Thyroid gland (tissue), 4 donors: ENCODE measurements around the gene CLIC3. TPM values are rescaled to one million over a fixed set of nuclear protein-coding genes. Genes with fewer than 3 reads are reported as not detected.
"Not testable (repeated sequence)": the region's sequence is repeated elsewhere in the genome, so short reads cannot be mapped to it uniquely, and the experiment has no call there.

Experiments
- DNase-seq, 2 donors: peaks; one replicate each; pipeline ENCODE4 v3.0.0-alpha.2; 2019
- H3K27ac ChIP-seq, 3 donors: fragments of 200-600 bp; sonication (generic); 1 replicate in 2 of 3; 2 replicates in 1 of 3; pipeline ENCODE4 v1.5.1; 2016 to 2019; ENCODE audit warnings: mild to moderate bottlenecking in 1 of 3, moderate library complexity in 1 of 3
- H3K27me3 ChIP-seq: fragments of 200-600 bp; sonication (generic); one replicate; pipeline ENCODE4 v1.5.1; 2019
- H3K36me3 ChIP-seq, 2 donors: fragments of 200-600 bp; sonication (generic); one replicate each; pipeline ENCODE4 v1.5.1; 2016 to 2019
- H3K4me1 ChIP-seq, 2 donors: fragments of 200-600 bp; sonication (generic); one replicate each; pipeline ENCODE4 v1.5.1; 2017 to 2019
- H3K4me3 ChIP-seq, 3 donors: fragments of 200-600 bp; sonication (generic); replicated peaks in 1 of 3; 1 replicate in 2 of 3; 2 replicates in 1 of 3; pipeline ENCODE4 v1.5.1; 2016; ENCODE audit warnings: mild to moderate bottlenecking in 1 of 3
- H3K9me3 ChIP-seq: fragments of 200-600 bp; sonication (generic); one replicate; pipeline ENCODE4 v1.5.1; 2017
- CTCF ChIP-seq, 6 experiments: fragments of 200-600 bp in 3 of 6; fragments of 450-650 bp in 3 of 6; sonication (generic) in 3 of 6; IDR thresholded peaks; one replicate each; pipeline ENCODE4 v1.5.1; 2016 to 2019; ENCODE audit warnings: antibody characterized with exemption in 6 of 6, mild to moderate bottlenecking in 2 of 6, inconsistent platforms in 1 of 6, moderate library complexity in 1 of 6
- POLR2A ChIP-seq, 2 donors: fragments of 450-650 bp; IDR thresholded peaks; one replicate each; pipeline ENCODE4 v1.6.1; 2017; ENCODE audit warnings: antibody characterized with exemption in 2 of 2, mild to moderate bottlenecking in 2 of 2, moderate library complexity in 1 of 2
- WGBS, 2 donors: methylation state at CpG; one replicate each; pipeline ENCODE4 v1.1.5; 2017; 5-methylcytosine and 5-hydroxymethylcytosine counted together
- intact Hi-C: fragments of 100-400 bp; cut with DNase I; formaldehyde crosslinking; loops from one replicate; pipeline ENCODE4 v1.15.1; 2023
- total RNA-seq, 4 donors: library from RNA; depleted of rRNA; stranded (reverse); fragments of >200 nt; gene quantifications; one replicate each; pipeline ENCODE4 v1.2.3, GENCODE V29; 2016

The CLIC3 gene
- total RNA-seq, 4 donors from 2014 or later, result 97.7 to 301 (median 268) TPM

DNA sequence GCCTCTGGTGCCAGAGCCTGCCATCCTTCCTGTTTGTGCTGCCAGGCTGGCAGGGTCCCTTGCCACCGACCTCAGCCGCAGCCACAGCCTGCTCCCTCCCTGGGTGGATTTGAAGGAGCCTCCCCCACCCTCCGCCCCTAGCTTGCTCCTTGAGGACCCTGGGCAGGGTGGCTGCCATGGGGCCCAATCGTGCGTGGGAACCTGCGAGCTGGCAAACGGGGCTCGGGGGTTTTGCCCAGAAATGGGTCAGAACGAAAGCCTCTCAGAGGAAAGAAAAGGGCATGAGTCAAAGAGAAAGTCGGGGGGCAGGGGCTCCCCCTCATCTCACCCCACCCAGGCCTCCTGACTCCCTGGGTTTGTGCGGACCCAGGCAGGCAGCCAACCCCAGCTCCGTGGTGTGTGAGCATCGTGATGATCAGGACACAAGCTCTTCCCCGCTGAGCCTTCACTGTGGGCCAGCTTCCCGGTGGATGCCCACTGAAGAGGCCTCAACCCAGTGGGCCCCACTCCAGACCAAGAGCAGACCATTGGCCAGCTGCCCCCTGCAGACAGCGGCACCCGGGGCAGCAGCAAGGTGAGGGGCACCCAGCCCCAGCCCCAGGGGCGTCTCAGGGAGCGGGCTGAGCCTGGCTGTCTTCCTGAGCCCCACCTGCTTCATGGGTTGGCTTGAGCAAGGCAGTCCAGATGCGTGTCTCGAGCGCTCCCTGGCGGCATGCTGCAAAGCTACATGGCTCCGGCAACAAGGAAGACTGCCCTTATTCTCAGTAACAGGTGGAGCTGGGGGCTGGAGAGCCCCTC lies 38.5 kb upstream of the CLIC3 start:
- 1 to 11% methylated on average over 7 to 18 of the region's 24 CpGs for WGBS, 2 donors
- DNase-seq, result peak; percentile 82 to 84
- no peak overlapping the region for H3K4me3 ChIP-seq
- H3K9me3 ChIP-seq, result no peaks in the 10 kb centered on the region
- H3K4me1 ChIP-seq, result peaks cover 10 to 23% of the 10 kb centered on the region in 2 donors
- H3K36me3 ChIP-seq, result peaks cover 0 to 8% of the 10 kb centered on the region in 2 donors
- intact Hi-C loops, result loop anchor here (5.0 to 10.0 kb wide), 2 partner anchors 190 to 248 kb away; partner anchors contain the start of genes AJM1 and PHPT1
- peak; percentile 79 to 94 (median 89) for TF ChIP-seq CTCF (IDR thresholded peaks at IDR 0.05)
- TF ChIP-seq POLR2A (IDR thresholded peaks at IDR 0.05), result no peak
- H3K27ac ChIP-seq, result peak overlapping the region in 1 of 3 donors; percentile 49
- H3K27me3 ChIP-seq, result no peaks in the 10 kb centered on the region

DNA sequence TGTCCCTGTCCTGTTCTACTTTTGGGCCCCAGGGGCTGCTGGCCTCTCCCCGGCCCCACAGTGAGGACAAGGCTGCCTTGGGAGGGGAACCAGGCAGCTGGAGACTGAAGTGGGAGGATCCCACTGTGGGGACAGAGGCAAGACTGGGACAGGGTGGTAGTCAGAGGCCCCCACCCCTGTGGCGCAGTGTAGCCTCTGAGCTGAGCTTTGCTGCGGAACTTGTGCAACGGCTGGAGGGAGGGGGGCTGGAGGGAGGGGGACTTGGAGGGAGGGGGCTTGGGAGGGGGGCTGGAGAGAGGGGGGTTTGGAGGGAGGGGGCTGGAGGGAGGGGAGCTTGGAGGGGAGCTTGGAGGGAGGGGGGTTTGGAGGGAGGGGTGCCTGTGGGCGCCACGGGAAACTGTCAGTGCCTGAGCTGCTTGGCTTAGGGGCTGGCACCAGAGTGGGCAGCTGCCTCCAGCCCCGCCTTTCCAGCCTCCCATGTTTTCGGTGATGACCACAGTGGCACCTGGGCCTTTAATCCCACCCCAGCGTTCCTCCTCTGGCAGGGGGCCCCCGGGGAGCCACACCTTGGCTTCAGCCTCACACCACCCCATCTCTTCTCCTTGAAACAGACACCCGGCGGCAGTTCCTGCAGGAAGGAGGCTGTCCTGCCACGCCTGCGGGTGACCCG lies 37.8 kb upstream of the CLIC3 start:
- 46 to 48% methylated on average over 9 to 12 of the region's 15 CpGs for WGBS, 2 donors
- Histone ChIP-seq H3K27ac (peak overlapping the region in 1 of 3 donors; percentile 49), H3K4me1 (peaks cover 17 to 29% of the 10 kb centered on the region in 2 donors), H3K4me3 (no peak overlapping the region), H3K9me3 (no peaks in the 10 kb centered on the region), H3K27me3 (no peaks in the 10 kb centered on the region), H3K36me3 (peaks cover 0 to under 1% of the 10 kb centered on the region in 2 donors)
- DNase-seq, result no peak
- no peak for TF ChIP-seq POLR2A (IDR thresholded peaks at IDR 0.05)
- no peak for TF ChIP-seq CTCF (IDR thresholded peaks at IDR 0.05)
- intact Hi-C loops, result loop anchor here (5.0 to 10.0 kb wide), 2 partner anchors 189 to 247 kb away; partner anchors contain the start of genes AJM1 and PHPT1

- H3K27me3 ChIP-seq, DNase-seq, H3K27ac ChIP-seq, H3K4me3 ChIP-seq, H3K36me3 ChIP-seq, H3K9me3 ChIP-seq: not testable (repeated sequence)
- intact Hi-C loops, result loop anchor here (5.0 to 10.0 kb wide), 2 partner anchors 189 to 246 kb away; partner anchors contain the start of genes AJM1 and PHPT1
- 95 to 96% methylated on average over 5 of the region's 5 CpGs for WGBS, 2 donors
- peaks cover 21 to 36% of the 10 kb centered on the region in 2 donors for H3K4me1 ChIP-seq
Observed at GRCh38 chr9:137033481-137033880, 37.1 kb upstream of the CLIC3 start.

DNA sequence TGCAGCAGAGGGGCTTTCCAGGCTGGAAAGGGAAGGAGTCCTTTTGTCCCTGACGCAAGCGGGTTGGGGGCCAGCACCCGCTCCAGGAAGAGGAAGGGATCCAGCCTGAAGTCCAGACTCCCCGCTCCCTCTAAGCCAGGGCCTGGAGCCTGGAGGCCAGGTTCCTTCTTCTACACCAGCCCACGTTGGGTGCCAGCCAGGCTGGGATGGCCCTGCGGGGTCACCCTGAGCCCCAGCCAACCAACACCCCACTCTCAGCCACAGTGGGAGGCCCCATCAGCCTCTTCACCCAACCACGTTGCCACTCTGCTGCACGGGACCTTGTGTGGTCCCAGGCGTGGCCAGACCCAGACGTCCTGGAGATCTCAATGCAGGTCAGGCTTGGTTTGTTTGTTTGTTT lies 36.5 kb upstream of the CLIC3 start:
- Histone ChIP-seq H3K4me1 (peaks cover 21 to 37% of the 10 kb centered on the region in 2 donors), H3K4me3 (no peak overlapping the region), H3K27ac (no peak overlapping the region), H3K36me3 (no peaks in the 10 kb centered on the region), H3K9me3 (no peaks in the 10 kb centered on the region), H3K27me3 (no peaks in the 10 kb centered on the region)
- 88 to 96% methylated on average over 4 to 9 of the region's 10 CpGs for WGBS, 2 donors
- intact Hi-C loops, result loop anchor here (5.0 to 10.0 kb wide), 2 partner anchors 188 to 246 kb away; partner anchors contain the start of genes AJM1 and PHPT1
- TF ChIP-seq POLR2A (IDR thresholded peaks at IDR 0.05), result no peak
- TF ChIP-seq CTCF (IDR thresholded peaks at IDR 0.05), result no peak
- DNase-seq, result no peak

- Histone ChIP-seq H3K27me3 (no peaks in the 10 kb centered on the region), H3K27ac (no peak within 1 kb of the TSS), H3K9me3 (no peaks in the 10 kb centered on the region), H3K4me1 (peaks cover 26 to 43% of the 10 kb centered on the region in 2 donors), H3K36me3 (no peaks in the 10 kb centered on the region), H3K4me3 (no peak within 1 kb of the TSS)
- 67 to 72% methylated on average over 14 to 15 of the region's 16 CpGs for WGBS, 2 donors
- intact Hi-C loops, result loop anchor here (2.0 to 10.0 kb wide), 3 partner anchors 83 to 245 kb away; partner anchors contain the start of genes AJM1 and PHPT1
- TF ChIP-seq CTCF (IDR thresholded peaks at IDR 0.05), result no peak
- no peak for TF ChIP-seq POLR2A (IDR thresholded peaks at IDR 0.05)
- no peak for DNase-seq
Observed at GRCh38 chr9:137031904-137032640, 35.7 kb upstream of the CLIC3 start, which contains the start of gene FUT7. TSS of gene FUT7 (minus strand) at chr9:137032088. CDS start at chr9:137031991, 97 bp downstream.
